CD14-positive monocyte (primary cell): ENCODE results near the gene EIF4E1B. TPM values are rescaled to one million over a fixed set of nuclear protein-coding genes. Genes with fewer than 3 reads are reported as not detected.

Experiments
- DNase-seq, 3 donors: peaks; one replicate each; pipeline ENCODE4 v3.0.0-alpha.2; 2011 to 2022
- H2AFZ ChIP-seq: 2 replicates; pipeline ENCODE4 v1.6.0; 2012; ENCODE audit warnings: mild to moderate bottlenecking, low read depth, low read length, inconsistent platforms; ENCODE audit not compliant: insufficient read depth, poor library complexity, severe bottlenecking
- H3K27ac ChIP-seq, 2 donors: 1 replicate in 1 of 2; 2 replicates in 1 of 2; pipeline ENCODE4 v1.5.1; 2012 to 2013; ENCODE audit warnings: low read length in 2 of 2, control low read depth in 1 of 2, inconsistent platforms in 1 of 2, low read depth in 1 of 2, mild to moderate bottlenecking in 1 of 2
- H3K27me3 ChIP-seq, 2 donors: one replicate each; pipeline versions ENCODE4 v1.6.0 to v1.6.1; 2011 to 2013; ENCODE audit warnings: low read length in 2 of 2; ENCODE audit not compliant: control insufficient read depth in 2 of 2, insufficient read depth in 2 of 2
- H3K36me3 ChIP-seq, 2 donors: replicated peaks in 1 of 2; 1 replicate in 1 of 2; 2 replicates in 1 of 2; pipeline versions ENCODE4 v1.5.1 to v1.6.1; 2012 to 2013; ENCODE audit warnings: low read length in 2 of 2, control low read depth in 1 of 2, inconsistent platforms in 1 of 2, mild to moderate bottlenecking in 1 of 2; ENCODE audit not compliant: insufficient read depth in 2 of 2, control insufficient read depth in 1 of 2
- H3K4me1 ChIP-seq, 2 donors: 1 replicate in 1 of 2; 2 replicates in 1 of 2; pipeline versions ENCODE4 v1.5.1 to v1.6.1; 2012 to 2013; ENCODE audit warnings: low read length in 2 of 2, control low read depth in 1 of 2, inconsistent platforms in 1 of 2, mild to moderate bottlenecking in 1 of 2, moderate library complexity in 1 of 2; ENCODE audit not compliant: insufficient read depth in 2 of 2, control insufficient read depth in 1 of 2
- H3K4me2 ChIP-seq: replicated peaks from 2 replicates; pipeline ENCODE3; 2012; ENCODE audit warnings: low read length, moderate library complexity, mild to moderate bottlenecking; ENCODE audit not compliant: poor library complexity, severe bottlenecking; ENCODE audit errors: extremely low read depth
- H3K4me3 ChIP-seq, 3 experiments: fragments of 200-600 bp in 1 of 3; sonication (generic) in 1 of 3; replicated peaks in 1 of 3; 1 replicate in 2 of 3; 2 replicates in 1 of 3; pipeline ENCODE4 v1.5.1; 2011 to 2013; ENCODE audit warnings: low read length in 3 of 3, mild to moderate bottlenecking in 3 of 3, control low read depth in 2 of 3, low read depth in 2 of 3, inconsistent platforms in 1 of 3, moderate library complexity in 1 of 3
- H3K79me2 ChIP-seq: 2 replicates; pipeline ENCODE4 v1.6.0; 2012; ENCODE audit warnings: mild to moderate bottlenecking, control low read depth, inconsistent platforms, low read length, moderate library complexity; ENCODE audit not compliant: insufficient read depth
- H3K9ac ChIP-seq: 2 replicates; pipeline ENCODE4 v1.6.0; 2017; ENCODE audit warnings: low read length, mild to moderate bottlenecking; ENCODE audit not compliant: insufficient read depth, poor library complexity, severe bottlenecking
- H3K9me3 ChIP-seq, 2 donors: replicated peaks in 1 of 2; 1 replicate in 1 of 2; 2 replicates in 1 of 2; pipeline versions ENCODE4 v1.5.1 to v1.6.1; 2012 to 2013; ENCODE audit warnings: low read length in 2 of 2, control low read depth in 1 of 2; ENCODE audit not compliant: control insufficient read depth in 1 of 2, insufficient read depth in 1 of 2
- H4K20me1 ChIP-seq: 2 replicates; pipeline ENCODE4 v1.6.0; 2012; ENCODE audit warnings: mild to moderate bottlenecking, low read length, control low read depth, moderate library complexity; ENCODE audit not compliant: insufficient read depth
- H3K27ac Mint-ChIP-seq, 7 donors: one replicate each; pipeline ENCODE4 v1.8.0; 2020; ENCODE audit warnings: mild to moderate bottlenecking in 7 of 7, mixed read lengths in 7 of 7, moderate library complexity in 6 of 7, inconsistent platforms in 2 of 7
- H3K27me3 Mint-ChIP-seq, 3 donors: one replicate each; pipeline ENCODE4 v1.8.0; 2021 to 2022; ENCODE audit warnings: low read depth in 3 of 3, mild to moderate bottlenecking in 3 of 3, mixed read lengths in 3 of 3, moderate library complexity in 3 of 3, inconsistent platforms in 1 of 3
- H3K36me3 Mint-ChIP-seq, 2 donors: one replicate each; pipeline ENCODE4 v1.8.0; 2020; ENCODE audit warnings: mixed read lengths in 2 of 2, inconsistent platforms in 1 of 2, mild to moderate bottlenecking in 1 of 2
- H3K4me1 Mint-ChIP-seq: one replicate; pipeline ENCODE4 v1.8.0; 2020; ENCODE audit warnings: mild to moderate bottlenecking, mixed read lengths
- H3K4me3 Mint-ChIP-seq, 2 donors: one replicate each; pipeline ENCODE4 v1.8.0; 2020; ENCODE audit warnings: mild to moderate bottlenecking in 2 of 2, mixed read lengths in 2 of 2, moderate library complexity in 1 of 2
- H3K9me3 Mint-ChIP-seq, 7 donors: one replicate each; pipeline ENCODE4 v1.8.0; 2020 to 2022; ENCODE audit warnings: mixed read lengths in 7 of 7, mild to moderate bottlenecking in 6 of 7, moderate library complexity in 6 of 7, inconsistent platforms in 2 of 7
- WGBS: methylation state at CpG from one replicate; pipeline ENCODE4 v1.1.5; 2013; ENCODE audit warnings: missing lambda C conversion rate; ENCODE audit not compliant: insufficient coverage; 5-methylcytosine and 5-hydroxymethylcytosine counted together
- intact Hi-C, 2 donors: fragments of 100-400 bp; cut with micrococcal nuclease; formaldehyde crosslinking; loops; one replicate each; pipeline versions ENCODE4 v1.15.0 to v1.15.1; 2023
- polyA plus RNA-seq, 3 donors: library from polyadenylated mRNA; depleted of rRNA in 1 of 3; unstranded in 2 of 3; stranded (reverse) in 1 of 3; fragments of 300-500 nt in 2 of 3; fragments of >200 nt in 1 of 3; fragmentation: Illumina TruSeq in 2 of 3; gene quantifications; 1 replicate in 2 of 3; 2 replicates in 1 of 3; pipeline ENCODE4 v1.2.3, GENCODE V29; 2012 to 2021
- TF ChIP-seq, protein P1 (sequence below): fragments of 200-600 bp; IDR thresholded peaks from one replicate; pipeline ENCODE4 v1.8.0; 2022; ENCODE audit warnings: antibody characterized with exemption, mild to moderate bottlenecking

EIF4E1B gene
- polyA plus RNA-seq, 3 donors, result not detected

DNA sequence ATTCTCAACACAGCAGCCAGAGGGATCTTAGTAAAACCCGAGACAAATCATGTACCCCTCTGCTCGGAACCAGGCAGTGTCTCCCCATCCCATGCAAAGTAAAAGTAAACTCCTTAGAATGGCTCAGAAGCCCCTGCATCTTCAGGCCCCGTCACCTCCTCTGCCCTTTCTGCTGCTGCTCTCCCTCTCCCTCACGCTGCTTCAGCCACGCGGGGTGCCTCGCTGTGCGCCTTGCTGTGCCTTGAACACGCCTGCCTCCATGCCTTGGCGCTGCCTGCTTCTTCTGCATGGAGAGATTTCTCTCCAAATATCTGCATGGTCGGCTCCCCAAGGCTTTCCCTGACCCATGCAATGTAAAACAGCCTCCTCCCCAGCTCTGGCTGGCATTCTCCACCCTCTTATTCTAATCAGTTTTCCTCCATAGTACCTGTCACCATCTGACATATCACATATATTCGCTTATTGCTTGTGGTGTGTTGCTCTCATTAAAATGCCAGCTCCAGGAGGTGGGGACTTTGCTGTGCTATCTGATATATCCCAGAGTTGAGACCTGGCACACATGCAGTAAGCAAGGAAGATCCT lies 28.5 kb upstream of the EIF4E1B start:
- peaks cover 2% of the 10 kb centered on the region for H3K4me1 Mint-ChIP-seq
- H3K9me3 Mint-ChIP-seq, result peaks cover 0 to 2% (median 0%) of the 10 kb centered on the region in 7 donors
- no peak overlapping the region for H3K4me2 ChIP-seq
- H3K27ac ChIP-seq, result no peak overlapping the region
- H3K9me3 ChIP-seq, result no peaks in the 10 kb centered on the region
- no peaks in the 10 kb centered on the region for H4K20me1 ChIP-seq
- no peaks in the 10 kb centered on the region for H3K36me3 ChIP-seq
- no peak for DNase-seq
- no peak overlapping the region for H3K4me3 ChIP-seq
- H2AFZ ChIP-seq, result no peak overlapping the region
- H3K79me2 ChIP-seq, result no peaks in the 10 kb centered on the region
- WGBS, result 78% methylated on average over 10 of the region's 12 CpGs
- H3K9ac ChIP-seq, result no peak overlapping the region
- peaks cover 0 to 4% of the 10 kb centered on the region in 2 donors for H3K4me1 ChIP-seq
- H3K27me3 Mint-ChIP-seq, result peaks cover 27 to 48% (median 27%) of the 10 kb centered on the region in 3 donors
- no peak overlapping the region for H3K4me3 Mint-ChIP-seq
- TF ChIP-seq, protein P1, sequence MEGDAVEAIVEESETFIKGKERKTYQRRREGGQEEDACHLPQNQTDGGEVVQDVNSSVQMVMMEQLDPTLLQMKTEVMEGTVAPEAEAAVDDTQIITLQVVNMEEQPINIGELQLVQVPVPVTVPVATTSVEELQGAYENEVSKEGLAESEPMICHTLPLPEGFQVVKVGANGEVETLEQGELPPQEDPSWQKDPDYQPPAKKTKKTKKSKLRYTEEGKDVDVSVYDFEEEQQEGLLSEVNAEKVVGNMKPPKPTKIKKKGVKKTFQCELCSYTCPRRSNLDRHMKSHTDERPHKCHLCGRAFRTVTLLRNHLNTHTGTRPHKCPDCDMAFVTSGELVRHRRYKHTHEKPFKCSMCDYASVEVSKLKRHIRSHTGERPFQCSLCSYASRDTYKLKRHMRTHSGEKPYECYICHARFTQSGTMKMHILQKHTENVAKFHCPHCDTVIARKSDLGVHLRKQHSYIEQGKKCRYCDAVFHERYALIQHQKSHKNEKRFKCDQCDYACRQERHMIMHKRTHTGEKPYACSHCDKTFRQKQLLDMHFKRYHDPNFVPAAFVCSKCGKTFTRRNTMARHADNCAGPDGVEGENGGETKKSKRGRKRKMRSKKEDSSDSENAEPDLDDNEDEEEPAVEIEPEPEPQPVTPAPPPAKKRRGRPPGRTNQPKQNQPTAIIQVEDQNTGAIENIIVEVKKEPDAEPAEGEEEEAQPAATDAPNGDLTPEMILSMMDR, result no peak
- no peaks in the 10 kb centered on the region for H3K36me3 Mint-ChIP-seq
- intact Hi-C loops, result no loop called here
- peak overlapping the region in 1 of 7 donors; percentile 64 for H3K27ac Mint-ChIP-seq
- peaks cover 0 to 31% of the 10 kb centered on the region in 2 donors for H3K27me3 ChIP-seq

DNA sequence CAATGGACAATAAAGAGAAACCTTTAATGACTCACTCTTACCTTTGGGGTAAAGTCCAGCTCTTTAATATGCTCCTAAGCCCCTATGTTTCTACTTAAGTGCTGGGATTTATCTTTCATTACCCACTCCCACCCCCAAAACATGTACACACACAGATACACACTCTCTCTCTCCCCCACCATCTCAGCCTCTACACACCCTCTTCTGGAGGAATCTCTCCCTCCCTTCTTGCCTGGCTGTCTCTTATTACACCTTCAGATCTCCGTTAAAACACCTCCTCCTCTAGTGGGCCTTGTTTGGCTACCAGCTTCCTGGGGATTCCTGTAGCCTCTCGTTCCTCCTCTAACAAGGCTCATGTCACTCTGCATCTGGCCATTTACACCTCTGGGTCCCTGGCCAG lies 27.4 kb upstream of the EIF4E1B start:
- Histone ChIP-seq H3K27me3 (peaks cover 2 to 31% of the 10 kb centered on the region in 2 donors), H3K79me2 (no peaks in the 10 kb centered on the region), H3K9me3 (no peaks in the 10 kb centered on the region), H3K4me1 (no peaks in the 10 kb centered on the region), H3K4me2 (no peak overlapping the region), H3K27ac (no peak overlapping the region), H3K36me3 (no peaks in the 10 kb centered on the region), H2AFZ (no peak overlapping the region), H3K9ac (no peak overlapping the region), H3K4me3 (no peak overlapping the region), H4K20me1 (no peaks in the 10 kb centered on the region)
- no peak for DNase-seq
- Mint-ChIP-seq H3K27ac (no peak overlapping the region), H3K4me1 (no peaks in the 10 kb centered on the region), H3K27me3 (peaks cover 25 to 47% (median 26%) of the 10 kb centered on the region in 3 donors), H3K36me3 (no peaks in the 10 kb centered on the region), H3K9me3 (peaks cover 0 to 2% (median 0%) of the 10 kb centered on the region in 7 donors), H3K4me3 (no peak overlapping the region)
- TF ChIP-seq, protein P1, result no peak
- 38% methylated on average over 1 of the region's 2 CpGs for WGBS
- intact Hi-C loops, result no loop called here
